GM12801 (cell line): ENCODE results near the gene WWP2.

Experiments used
- TF ChIP-seq, protein P1 (sequence below): IDR thresholded peaks from one replicate; pipeline ENCODE4 v1.5.1; 2011; ENCODE audit warnings: control low read depth; ENCODE audit not compliant: insufficient read length; ENCODE audit errors: extremely low read depth

The WWP2 gene

DNA sequence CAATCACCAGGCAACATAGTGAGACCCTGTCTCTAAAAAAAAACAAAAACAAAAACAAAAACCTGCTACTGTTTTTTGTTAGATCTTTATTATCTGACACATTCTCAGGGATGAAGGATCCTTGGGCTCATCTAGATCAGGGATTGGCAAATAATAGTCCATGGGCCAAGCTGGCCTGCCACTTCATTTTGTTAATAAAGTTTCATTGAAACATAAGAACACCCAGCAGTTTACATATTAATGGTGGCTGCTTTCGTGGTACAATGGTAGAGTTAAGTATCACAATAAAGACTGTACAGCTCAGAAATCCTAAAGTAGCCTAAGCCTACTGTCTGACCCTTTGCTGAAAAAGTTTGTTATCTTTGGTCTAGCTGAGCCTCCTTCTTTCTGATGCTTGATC lies 156.1 kb downstream of the WWP2 start:
- TF ChIP-seq, protein P1, sequence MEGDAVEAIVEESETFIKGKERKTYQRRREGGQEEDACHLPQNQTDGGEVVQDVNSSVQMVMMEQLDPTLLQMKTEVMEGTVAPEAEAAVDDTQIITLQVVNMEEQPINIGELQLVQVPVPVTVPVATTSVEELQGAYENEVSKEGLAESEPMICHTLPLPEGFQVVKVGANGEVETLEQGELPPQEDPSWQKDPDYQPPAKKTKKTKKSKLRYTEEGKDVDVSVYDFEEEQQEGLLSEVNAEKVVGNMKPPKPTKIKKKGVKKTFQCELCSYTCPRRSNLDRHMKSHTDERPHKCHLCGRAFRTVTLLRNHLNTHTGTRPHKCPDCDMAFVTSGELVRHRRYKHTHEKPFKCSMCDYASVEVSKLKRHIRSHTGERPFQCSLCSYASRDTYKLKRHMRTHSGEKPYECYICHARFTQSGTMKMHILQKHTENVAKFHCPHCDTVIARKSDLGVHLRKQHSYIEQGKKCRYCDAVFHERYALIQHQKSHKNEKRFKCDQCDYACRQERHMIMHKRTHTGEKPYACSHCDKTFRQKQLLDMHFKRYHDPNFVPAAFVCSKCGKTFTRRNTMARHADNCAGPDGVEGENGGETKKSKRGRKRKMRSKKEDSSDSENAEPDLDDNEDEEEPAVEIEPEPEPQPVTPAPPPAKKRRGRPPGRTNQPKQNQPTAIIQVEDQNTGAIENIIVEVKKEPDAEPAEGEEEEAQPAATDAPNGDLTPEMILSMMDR, result no peak

- TF ChIP-seq, protein P1, result no peak
Observed at GRCh38 chr16:69921127-69921526, 159.0 kb downstream of the WWP2 start.

- TF ChIP-seq, protein P1, result no peak
Observed at GRCh38 chr16:69922200-69922599, 160.1 kb downstream of the WWP2 start.

DNA sequence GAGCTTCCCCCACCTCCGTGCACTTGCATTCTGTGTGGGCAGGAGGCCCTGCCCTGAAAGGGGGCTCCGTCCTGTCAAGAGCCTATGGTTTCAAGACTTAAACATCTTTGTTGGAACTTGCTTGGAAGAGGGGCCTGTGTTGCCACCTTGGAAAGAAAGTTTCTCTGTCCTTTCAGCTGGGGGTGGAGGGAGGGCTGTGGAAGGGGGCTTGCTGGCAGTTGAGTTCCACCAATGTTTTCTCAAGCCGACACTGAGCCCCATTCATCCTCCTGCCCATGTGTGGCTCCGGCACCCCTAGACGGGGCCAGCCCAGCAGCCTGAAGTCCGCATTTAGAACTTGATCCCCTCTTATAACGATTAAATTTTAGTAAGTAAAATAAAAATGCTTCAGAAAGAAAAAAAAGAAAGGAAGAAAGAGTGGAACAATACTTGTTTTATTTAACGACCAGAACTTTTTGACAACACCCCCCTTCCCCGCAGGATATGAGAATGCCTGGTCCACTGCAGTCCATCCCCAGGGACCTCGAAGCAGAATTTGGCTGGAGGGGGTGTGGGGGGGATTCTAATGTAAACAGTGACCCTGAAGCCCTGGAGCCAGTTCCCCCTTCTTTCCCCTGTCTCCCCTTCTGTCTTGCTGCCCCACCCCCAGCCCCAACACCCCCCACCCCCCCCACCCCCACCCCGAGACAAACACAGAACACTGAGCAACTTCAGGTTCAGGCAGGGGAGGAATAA lies 162.1 kb downstream of the WWP2 start:
- TF ChIP-seq, protein P1, result no peak

- TF ChIP-seq, protein P1, result no peak
Observed at GRCh38 chr16:69924777-69925191, 162.7 kb downstream of the WWP2 start.

- TF ChIP-seq, protein P1, result no peak
Observed at GRCh38 chr16:69925311-69925710, 163.2 kb downstream of the WWP2 start.

GRCh38 chr16:69926241-69926640 lies 164.1 kb downstream of the WWP2 start:
- TF ChIP-seq, protein P1, result no peak
